HG03558 (cell line): ENCODE results near the gene FAM174C.
"Not testable (repeated sequence)": the region's sequence is repeated elsewhere in the genome, so short reads cannot be mapped to it uniquely, and the experiment has no call there.

Source experiments
- ATAC-seq: cut with Tn5 transposase; IDR thresholded peaks from one replicate; pipeline ENCODE4 v1.9.1; 2021; ENCODE audit warnings: moderate number of reproducible peaks; ENCODE audit not compliant: unreplicated experiment; ENCODE audit errors: extremely low read depth

FAM174C gene

GRCh38 chr19:1295169-1296012 lies 20.1 kb downstream of the FAM174C start:
- no peak for ATAC-seq

GRCh38 chr19:1296078-1296477 lies 20.7 kb downstream of the FAM174C start:
- ATAC-seq, result no peak

- no peak for ATAC-seq
These were observed 21.4 kb downstream of the FAM174C start for GRCh38 chr19:1296575-1297271.

GRCh38 chr19:1298235-1298634 lies 22.9 kb downstream of the FAM174C start:
- ATAC-seq, result no peak

GRCh38 chr19:1299801-1300200 lies 24.5 kb downstream of the FAM174C start:
- no peak for ATAC-seq

- ATAC-seq, result no peak
These were observed 25.6 kb downstream of the FAM174C start for GRCh38 chr19:1300744-1301490.

- ATAC-seq, result no peak
These were observed 27.4 kb downstream of the FAM174C start for GRCh38 chr19:1302533-1303239.

GRCh38 chr19:1304197-1304924 lies 29.0 kb downstream of the FAM174C start:
- ATAC-seq, result no peak

GRCh38 chr19:1305354-1305753 lies 30.0 kb downstream of the FAM174C start:
- ATAC-seq, result not testable (repeated sequence)

- no peak for ATAC-seq
These were observed 32.0 kb downstream of the FAM174C start for GRCh38 chr19:1307320-1307719.

- no peak for ATAC-seq
These were observed 32.5 kb downstream of the FAM174C start for GRCh38 chr19:1307755-1308303.

- ATAC-seq, result no peak
These were observed 33.4 kb downstream of the FAM174C start for GRCh38 chr19:1308718-1309117.

- no peak for ATAC-seq
These were observed 34.9 kb downstream of the FAM174C start for GRCh38 chr19:1309977-1310852.

GRCh38 chr19:1310853-1311180 lies 35.5 kb downstream of the FAM174C start:
- no peak for ATAC-seq

GRCh38 chr19:1311543-1312091 lies 36.3 kb downstream of the FAM174C start:
- no peak for ATAC-seq

GRCh38 chr19:1312767-1313694 lies 37.7 kb downstream of the FAM174C start:
- ATAC-seq, result no peak
